Endothelial cell of umbilical vein (primary cell): ENCODE measurements around the gene LCMT2. TPM values are rescaled to one million over a fixed set of nuclear protein-coding genes. Genes with fewer than 3 reads are reported as not detected.

Experiments
- BruUV-seq: library from RNA; stranded (reverse); fragments of 400-500 nt; replicated peaks from 2 replicates; lab custom pipeline; 2021; lab: Mats Ljungman, UMichigan
- CTCF ChIA-PET: fragments of 300-600, 350-600 bp; sonication (Branson Sonifier 250); formaldehyde crosslinking; loops from one replicate; lab custom pipeline; 2021; ENCODE audit warnings: antibody characterized with exemption, inconsistent platforms; lab: Charles Lee
- POLR2A ChIA-PET: fragments of 300-600, 350-600 bp; sonication (Branson Sonifier 250); formaldehyde crosslinking; loops from one replicate; lab custom pipeline; 2021; ENCODE audit warnings: antibody characterized with exemption, inconsistent platforms; lab: Charles Lee
- DNase-seq: peaks from one replicate; pipeline ENCODE4 v3.0.0-alpha.2; 2011; ENCODE audit warnings: low read depth, low spot score
- FAIRE-seq: peaks from 2 replicates; lab custom pipeline; 2011; peaks lifted over from hg19 to GRCh38; lab: Jason Lieb, UNC
- H2AFZ ChIP-seq: 2 replicates; pipeline ENCODE4 v1.6.0; 2012; ENCODE audit warnings: low read depth, low read length, control low read depth, inconsistent platforms
- H3K27ac ChIP-seq: 2 replicates; pipeline ENCODE4 v1.5.1; 2011; ENCODE audit warnings: low read depth, mild to moderate bottlenecking, control low read depth, low read length, moderate library complexity; ENCODE audit not compliant: insufficient read depth
- H3K27me3 ChIP-seq, 2 experiments: 2 replicates each; pipeline versions ENCODE4 v1.6.0 to v1.6.1; 2011; ENCODE audit warnings: low read length in 2 of 2, mixed read lengths in 1 of 2; ENCODE audit not compliant: control insufficient read depth in 2 of 2, insufficient read depth in 2 of 2
- H3K36me3 ChIP-seq, 2 experiments: 2 replicates in 1 of 2; 3 replicates in 1 of 2; pipeline ENCODE4 v1.5.1; 2011; ENCODE audit warnings: low read length in 2 of 2, mild to moderate bottlenecking in 1 of 2, moderate library complexity in 1 of 2; ENCODE audit not compliant: control insufficient read depth in 2 of 2, insufficient read depth in 2 of 2; ENCODE audit errors: extremely low read depth in 1 of 2
- H3K4me1 ChIP-seq: 3 replicates; pipeline ENCODE4 v1.5.1; 2011; ENCODE audit warnings: mild to moderate bottlenecking, low read length; ENCODE audit not compliant: control insufficient read depth, insufficient read depth; ENCODE audit errors: extremely low read depth
- H3K4me2 ChIP-seq: 2 replicates; pipeline ENCODE4 v1.6.1; 2011; ENCODE audit warnings: low read length, control low read depth, mixed read lengths; ENCODE audit not compliant: insufficient read depth
- H3K4me3 ChIP-seq, 3 experiments: fragments of 200-600 bp in 1 of 3; sonication (generic), shearing (Covaris generic) in 1 of 3; replicated peaks in 1 of 3; 2 replicates each; pipeline ENCODE4 v1.5.1; 2011 to 2016; ENCODE audit warnings: control low read depth in 3 of 3, low read length in 3 of 3, mild to moderate bottlenecking in 2 of 3, inconsistent platforms in 1 of 3, low read depth in 1 of 3, moderate library complexity in 1 of 3; ENCODE audit not compliant: insufficient read depth in 1 of 3
- H3K79me2 ChIP-seq: 2 replicates; pipeline ENCODE4 v1.6.0; 2012; ENCODE audit warnings: low read length, inconsistent platforms; ENCODE audit not compliant: control insufficient read depth, insufficient read depth
- H3K9ac ChIP-seq: replicated peaks from 2 replicates; pipeline ENCODE3; 2011; ENCODE audit warnings: low read length, control low read depth; ENCODE audit not compliant: insufficient read depth; ENCODE audit errors: extremely low read depth
- H3K9me1 ChIP-seq: replicated peaks from 3 replicates; pipeline ENCODE4 v1.6.0; 2011; ENCODE audit warnings: mild to moderate bottlenecking, low read length; ENCODE audit not compliant: control insufficient read depth, insufficient read depth; ENCODE audit errors: extremely low read depth
- H3K9me3 ChIP-seq: replicated peaks from 2 replicates; pipeline ENCODE4 v1.5.1; 2012; ENCODE audit warnings: low read length, inconsistent platforms; ENCODE audit not compliant: control insufficient read depth, insufficient read depth
- H4K20me1 ChIP-seq: replicated peaks from 2 replicates; pipeline ENCODE3; 2011; ENCODE audit warnings: mild to moderate bottlenecking, low read length; ENCODE audit not compliant: control insufficient read depth, insufficient read depth; ENCODE audit errors: extremely low read depth
- FOS ChIP-seq: IDR thresholded peaks from 2 replicates; pipeline ENCODE4 v1.6.1; 2011; ENCODE audit warnings: mild to moderate bottlenecking, low read length, moderate library complexity, borderline replicate concordance; ENCODE audit not compliant: insufficient read depth
- GATA2 ChIP-seq: IDR thresholded peaks from 2 replicates; pipeline ENCODE4 v1.7.0; 2011; ENCODE audit warnings: low read depth, mild to moderate bottlenecking, moderate library complexity, mixed read lengths, low read length; ENCODE audit not compliant: insufficient read length, insufficient read depth
- JUN ChIP-seq: IDR thresholded peaks from 2 replicates; pipeline ENCODE4 v1.6.1; 2011; ENCODE audit warnings: borderline replicate concordance, low read depth; ENCODE audit not compliant: insufficient read length, insufficient read depth
- MYC ChIP-seq: IDR thresholded peaks from one replicate; pipeline ENCODE4 v1.6.1; 2011; ENCODE audit warnings: mild to moderate bottlenecking, low read depth, low read length
- POLR2A ChIP-seq: IDR thresholded peaks from 2 replicates; pipeline ENCODE4 v1.6.1; 2012; ENCODE audit warnings: low read depth, mild to moderate bottlenecking, control low read depth, low read length
- POLR2AphosphoS5 ChIP-seq: IDR thresholded peaks from 2 replicates; pipeline ENCODE4 v1.6.1; 2012; ENCODE audit warnings: low read depth, mild to moderate bottlenecking, control low read depth, low read length, moderate library complexity; ENCODE audit not compliant: insufficient read depth
- dilution Hi-C: fragments of 300-500 bp; cut with MboI; formaldehyde crosslinking; loops from one replicate; pipeline ENCODE4 v1.15.0; 2019; ENCODE audit warnings: low sequenced_read_pairs; ENCODE audit not compliant: extremely low pct_ligation_motif_present
- intact Hi-C: fragments of 100-400 bp; cut with micrococcal nuclease; formaldehyde crosslinking; loops from one replicate; pipeline ENCODE4 v1.10.0; 2022
- polyA plus RNA-seq, 4 experiments: library from polyadenylated mRNA; depleted of rRNA in 3 of 4; stranded (reverse) in 3 of 4; unstranded in 1 of 4; fragments of >200 nt; gene quantifications; 2 replicates each; pipeline versions ENCODE4 v1.2.1 to v1.2.3, GENCODE V29; 2011 to 2012; ENCODE audit warnings: missing spikeins in 1 of 4
- total RNA-seq: library from RNA; stranded (reverse); gene quantifications from 2 replicates; pipeline ENCODE4 v1.2.3, GENCODE V29; 2021
- TF ChIP-seq, protein P1 (sequence below): IDR thresholded peaks from 2 replicates; pipeline ENCODE4 v1.6.1; 2011; ENCODE audit not compliant: insufficient read depth, insufficient read length

LCMT2 gene
- total and polyA plus RNA-seq, 2 donors (not counting 3 experiments of a cell fraction or from before 2014, with no cell fraction given): 4.1 to 6.1 TPM

DNA sequence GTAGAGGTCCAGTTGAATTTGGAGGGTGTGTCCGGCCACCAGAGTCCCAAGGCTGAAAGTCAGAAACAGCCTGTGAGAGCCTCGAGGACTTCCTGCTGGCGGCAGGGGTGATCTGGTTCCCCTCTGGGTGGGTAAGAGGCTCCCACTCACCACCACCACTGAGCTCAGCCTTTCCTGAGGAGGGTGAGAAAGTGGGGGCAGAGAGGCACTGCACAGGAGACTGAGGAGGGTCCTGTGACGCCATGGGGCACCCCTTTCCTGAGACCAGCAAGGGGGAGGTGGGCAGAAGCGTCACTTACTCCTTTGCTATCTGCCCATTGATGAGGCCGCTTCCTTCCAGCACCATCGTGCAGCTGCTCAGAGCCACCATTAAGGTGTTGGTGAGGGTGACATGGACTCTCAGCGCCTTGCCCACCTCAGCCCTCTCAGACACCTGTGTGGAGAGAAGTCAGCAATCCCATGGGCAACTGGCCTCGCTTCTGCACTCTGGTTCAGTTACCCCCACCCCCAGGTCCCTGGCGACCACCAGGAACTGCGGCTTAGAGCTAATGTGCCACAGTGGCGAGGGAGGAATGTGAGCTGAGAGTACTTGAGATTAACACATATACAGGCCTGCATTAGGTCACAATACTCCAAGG lies 53.7 kb downstream of the LCMT2 start:
- no peaks in the 10 kb centered on the region for H3K36me3 ChIP-seq
- no TSS peak for BruUV-seq
- no peak for DNase-seq
- peaks cover 0 to 6% of the 10 kb centered on the region in 2 experiments for H3K27me3 ChIP-seq
- H3K79me2 ChIP-seq: no peaks in the 10 kb centered on the region
- FAIRE-seq: no peak
- no peak overlapping the region for H3K4me3 ChIP-seq
- TF ChIP-seq FOS: no peak
- TF ChIP-seq GATA2: no peak
- TF ChIP-seq POLR2A: no peak
- no peak for TF ChIP-seq POLR2AphosphoS5
- no peak for TF ChIP-seq JUN
- no peaks in the 10 kb centered on the region for H4K20me1 ChIP-seq
- ChIA-PET POLR2A (no interaction called here), CTCF (interaction anchor here (0.8 to 3.2 kb wide), 4 partner anchors 9 to 57 kb away, joined by 3 to 25 read pairs (median 10); no protein-coding TSS in a partner anchor)
- H3K4me1 ChIP-seq: no peaks in the 10 kb centered on the region
- no peaks in the 10 kb centered on the region for H3K9me3 ChIP-seq
- H2AFZ ChIP-seq: no peak overlapping the region
- H3K9ac ChIP-seq: no peak overlapping the region
- no peak overlapping the region for H3K27ac ChIP-seq
- intact Hi-C loops (no loop called here), dilution Hi-C loops (no loop called here)
- H3K4me2 ChIP-seq: no peak overlapping the region
- H3K9me1 ChIP-seq: no peaks in the 10 kb centered on the region

DNA sequence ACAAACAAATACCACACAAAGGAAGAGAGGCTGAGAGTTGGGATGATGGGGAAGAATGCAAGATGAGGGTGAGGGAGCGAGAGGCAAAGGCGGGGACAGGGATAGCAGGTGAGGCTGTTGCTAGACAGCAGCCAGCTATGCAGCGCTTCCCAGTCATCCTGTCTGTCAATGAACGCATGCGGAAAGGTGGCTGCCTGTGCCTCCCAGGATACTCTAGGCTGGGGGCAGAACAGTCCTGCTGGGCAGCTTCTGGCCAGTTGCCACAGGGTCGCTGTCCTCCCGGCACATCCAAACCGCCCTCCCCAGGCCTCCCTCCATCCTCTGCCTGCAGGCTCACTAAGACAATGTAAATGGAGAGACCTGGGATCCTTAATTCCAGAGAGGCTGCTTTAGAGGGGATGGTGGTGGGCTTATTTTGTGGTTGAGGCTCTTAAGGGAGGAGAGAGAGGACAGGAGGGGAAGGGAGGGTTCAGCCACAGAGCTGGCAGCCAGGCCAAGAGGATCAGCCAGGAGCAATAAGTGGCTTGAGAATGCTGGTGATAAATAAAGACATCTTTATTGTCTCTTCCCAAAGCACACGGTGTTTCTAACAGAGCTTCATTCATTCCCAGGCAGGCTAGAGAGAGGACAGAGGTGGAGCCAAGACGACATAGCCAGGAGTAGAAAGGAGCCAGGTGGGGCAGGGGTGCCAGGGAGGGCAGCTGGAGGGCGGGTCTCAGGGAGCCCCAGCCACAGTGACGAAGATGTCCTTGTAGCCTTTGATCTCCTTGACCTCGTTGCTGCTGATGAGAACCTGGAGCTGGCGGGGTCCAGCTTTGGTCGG lies 54.4 kb downstream of the LCMT2 start:
- DNase-seq: no peak
- POLR2A ChIA-PET: no interaction called here
- intact Hi-C loops (no loop called here), dilution Hi-C loops (no loop called here)
- no peak for FAIRE-seq
- H3K9ac ChIP-seq: no peak overlapping the region
- no peak overlapping the region for H3K27ac ChIP-seq
- H3K9me1 ChIP-seq: no peaks in the 10 kb centered on the region
- TF ChIP-seq JUN: no peak
- no peak for TF ChIP-seq GATA2
- no peak for TF ChIP-seq MYC
- TF ChIP-seq POLR2AphosphoS5: no peak
- TF ChIP-seq FOS: no peak
- TF ChIP-seq, protein P1, sequence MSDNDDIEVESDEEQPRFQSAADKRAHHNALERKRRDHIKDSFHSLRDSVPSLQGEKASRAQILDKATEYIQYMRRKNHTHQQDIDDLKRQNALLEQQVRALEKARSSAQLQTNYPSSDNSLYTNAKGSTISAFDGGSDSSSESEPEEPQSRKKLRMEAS: no peak
- no peak overlapping the region for H3K4me2 ChIP-seq
- H3K4me1 ChIP-seq: no peaks in the 10 kb centered on the region
- no peak overlapping the region for H2AFZ ChIP-seq
- no peaks in the 10 kb centered on the region for H3K79me2 ChIP-seq
- no peaks in the 10 kb centered on the region for H4K20me1 ChIP-seq
- H3K36me3 ChIP-seq: no peaks in the 10 kb centered on the region
- H3K4me3 ChIP-seq: no peak overlapping the region
- CTCF ChIA-PET: interaction anchor here (0.8 to 3.2 kb wide), 4 partner anchors 10 to 57 kb away, joined by 3 to 25 read pairs (median 10); no protein-coding TSS in a partner anchor
- no TSS peak for BruUV-seq
- H3K27me3 ChIP-seq: peaks cover 0 to 4% of the 10 kb centered on the region in 2 experiments
- H3K9me3 ChIP-seq: no peaks in the 10 kb centered on the region
